ENCODE results near the gene GPX2. TPM values are rescaled to one million over a fixed set of nuclear protein-coding genes. Genes with fewer than 3 reads are reported as not detected.

The GPX2 gene
- polyA plus RNA-seq, 3 donors: not detected

- Histone ChIP-seq H3K4me3 (replicated peaks in 1 of 3; ENCODE audit: low read depth in 2 of 3, low read length in 3 of 3) (no peak overlapping the region), H3K9ac (ENCODE audit: insufficient read depth, low read length, poor library complexity, severe bottlenecking) (no peak overlapping the region), H2AFZ (ENCODE audit: insufficient read depth, low read depth, low read length, poor library complexity, severe bottlenecking) (no peak overlapping the region), H3K9me3 (replicated peaks in 1 of 2; ENCODE audit: control insufficient read depth in 1 of 2, insufficient read depth in 1 of 2, low read length in 2 of 2) (peaks cover 0 to 8% of the 10 kb centered on the region in 2 donors), H3K4me1 (ENCODE audit: control insufficient read depth in 1 of 2, insufficient read depth in 2 of 2, low read length in 2 of 2) (peaks cover 9 to 11% of the 10 kb centered on the region in 2 donors), H4K20me1 (ENCODE audit: insufficient read depth, low read length) (no peaks in the 10 kb centered on the region), H3K79me2 (ENCODE audit: insufficient read depth, low read length) (no peaks in the 10 kb centered on the region), H3K36me3 (replicated peaks in 1 of 2; ENCODE audit: control insufficient read depth in 1 of 2, insufficient read depth in 2 of 2, low read length in 2 of 2) (no peaks in the 10 kb centered on the region), H3K4me2 (replicated peaks; ENCODE audit: extremely low read depth, low read length, poor library complexity, severe bottlenecking) (no peak overlapping the region), H3K27me3 (ENCODE audit: control insufficient read depth in 2 of 2, insufficient read depth in 2 of 2, low read length in 2 of 2) (peaks cover 30 to 46% of the 10 kb centered on the region in 2 donors), H3K27ac (ENCODE audit: low read depth in 1 of 2, low read length in 2 of 2) (no peak overlapping the region)
- TF ChIP-seq, protein P1, sequence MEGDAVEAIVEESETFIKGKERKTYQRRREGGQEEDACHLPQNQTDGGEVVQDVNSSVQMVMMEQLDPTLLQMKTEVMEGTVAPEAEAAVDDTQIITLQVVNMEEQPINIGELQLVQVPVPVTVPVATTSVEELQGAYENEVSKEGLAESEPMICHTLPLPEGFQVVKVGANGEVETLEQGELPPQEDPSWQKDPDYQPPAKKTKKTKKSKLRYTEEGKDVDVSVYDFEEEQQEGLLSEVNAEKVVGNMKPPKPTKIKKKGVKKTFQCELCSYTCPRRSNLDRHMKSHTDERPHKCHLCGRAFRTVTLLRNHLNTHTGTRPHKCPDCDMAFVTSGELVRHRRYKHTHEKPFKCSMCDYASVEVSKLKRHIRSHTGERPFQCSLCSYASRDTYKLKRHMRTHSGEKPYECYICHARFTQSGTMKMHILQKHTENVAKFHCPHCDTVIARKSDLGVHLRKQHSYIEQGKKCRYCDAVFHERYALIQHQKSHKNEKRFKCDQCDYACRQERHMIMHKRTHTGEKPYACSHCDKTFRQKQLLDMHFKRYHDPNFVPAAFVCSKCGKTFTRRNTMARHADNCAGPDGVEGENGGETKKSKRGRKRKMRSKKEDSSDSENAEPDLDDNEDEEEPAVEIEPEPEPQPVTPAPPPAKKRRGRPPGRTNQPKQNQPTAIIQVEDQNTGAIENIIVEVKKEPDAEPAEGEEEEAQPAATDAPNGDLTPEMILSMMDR (IDR thresholded peaks at IDR 0.05): no peak
- no peak for DNase-seq
- Mint-ChIP-seq H3K4me3 (no peak overlapping the region), H3K9me3 (peaks cover 0 to 7% (median 7%) of the 10 kb centered on the region in 7 donors), H3K27ac (no peak overlapping the region), H3K36me3 (peaks cover 0 to 2% of the 10 kb centered on the region in 2 donors), H3K4me1 (peaks cover 12% of the 10 kb centered on the region), H3K27me3 (ENCODE audit: low read depth in 3 of 3) (peaks cover 38 to 78% (median 63%) of the 10 kb centered on the region in 3 donors)
- 96% methylated on average over 3 of the region's 9 CpGs for WGBS (ENCODE audit: insufficient coverage)
- intact Hi-C loops (cut with micrococcal nuclease): no loop called here
Observed at GRCh38 chr14:64973826-64974225, 31.3 kb upstream of the GPX2 start.

- peaks cover 9 to 11% of the 10 kb centered on the region in 2 donors for H3K4me1 ChIP-seq (ENCODE audit: control insufficient read depth in 1 of 2, insufficient read depth in 2 of 2, low read length in 2 of 2)
- H4K20me1 ChIP-seq (ENCODE audit: insufficient read depth, low read length): no peaks in the 10 kb centered on the region
- H3K4me3 ChIP-seq (replicated peaks in 1 of 3; ENCODE audit: low read depth in 2 of 3, low read length in 3 of 3): no peak overlapping the region
- no peaks in the 10 kb centered on the region for H3K79me2 ChIP-seq (ENCODE audit: insufficient read depth, low read length)
- Mint-ChIP-seq H3K4me3 (peak overlapping the region; percentile 85), H3K4me1 (peaks cover 12% of the 10 kb centered on the region), H3K9me3 (peaks cover 0 to 7% (median 7%) of the 10 kb centered on the region in 7 donors), H3K27ac (no peak overlapping the region), H3K27me3 (ENCODE audit: low read depth in 3 of 3) (peaks cover 40 to 72% (median 59%) of the 10 kb centered on the region in 3 donors), H3K36me3 (peaks cover 0 to 2% of the 10 kb centered on the region in 2 donors)
- H3K36me3 ChIP-seq (replicated peaks in 1 of 2; ENCODE audit: control insufficient read depth in 1 of 2, insufficient read depth in 2 of 2, low read length in 2 of 2): no peaks in the 10 kb centered on the region
- no peak overlapping the region for H3K27ac ChIP-seq (ENCODE audit: low read depth in 1 of 2, low read length in 2 of 2)
- no peak for DNase-seq
- peaks cover 30 to 46% of the 10 kb centered on the region in 2 donors for H3K27me3 ChIP-seq (ENCODE audit: control insufficient read depth in 2 of 2, insufficient read depth in 2 of 2, low read length in 2 of 2)
- no peak overlapping the region for H3K4me2 ChIP-seq (replicated peaks; ENCODE audit: extremely low read depth, low read length, poor library complexity, severe bottlenecking)
- H2AFZ ChIP-seq (ENCODE audit: insufficient read depth, low read depth, low read length, poor library complexity, severe bottlenecking): no peak overlapping the region
- peaks cover 0 to 8% of the 10 kb centered on the region in 2 donors for H3K9me3 ChIP-seq (replicated peaks in 1 of 2; ENCODE audit: control insufficient read depth in 1 of 2, insufficient read depth in 1 of 2, low read length in 2 of 2)
- H3K9ac ChIP-seq (ENCODE audit: insufficient read depth, low read length, poor library complexity, severe bottlenecking): no peak overlapping the region
- TF ChIP-seq, protein P1 (IDR thresholded peaks at IDR 0.05): no peak
- WGBS (ENCODE audit: insufficient coverage): 97% methylated on average over 5 of the region's 8 CpGs
- intact Hi-C loops (cut with micrococcal nuclease): no loop called here
Observed at GRCh38 chr14:64973026-64973442, 30.5 kb upstream of the GPX2 start.
